Measurements from ENCODE around the gene DUSP5.

- TF ChIP-seq CTCF (IDR thresholded peaks at IDR 0.05) (no peak), POLR2A (IDR thresholded peaks at IDR 0.05) (no peak), EP300 (IDR thresholded peaks at IDR 0.05) (no peak)
Observed at GRCh38 chr10:110499796-110500514, 2.2 kb downstream of the DUSP5 start.
